ENCODE results near the gene ATRIP.
"Not testable (repeated sequence)": the region's sequence is repeated elsewhere in the genome, so short reads cannot be mapped to it uniquely, and the experiment has no call there.

Gene ATRIP

DNA sequence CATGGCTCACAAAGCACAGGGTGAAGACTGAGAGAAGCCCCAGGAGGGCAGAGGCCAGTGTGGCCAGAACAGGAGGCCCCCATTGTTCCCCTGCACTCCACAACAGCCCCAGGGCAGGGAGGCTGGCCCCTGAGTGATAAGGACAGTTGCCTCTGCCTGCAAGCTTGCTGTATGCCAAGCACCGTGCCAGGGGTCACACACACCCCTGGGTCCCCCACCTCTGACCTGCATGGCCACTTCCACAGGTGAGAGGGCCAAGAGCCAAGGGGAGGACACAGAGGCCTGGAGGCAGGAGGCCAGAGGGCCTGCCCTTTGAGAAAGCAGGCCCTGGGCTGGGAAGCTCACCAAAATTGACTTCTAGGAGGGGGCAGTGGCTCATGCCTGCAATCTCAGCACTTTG lies 23.7 kb downstream of the ATRIP start:
- no peak for DNase-seq

GRCh38 chr3:48472673-48472922 lies 26.1 kb downstream of the ATRIP start:
- DNase-seq: no peak

- peak; percentile 98 for DNase-seq
Measured at GRCh38 chr3:48472923-48473616, 26.5 kb downstream of the ATRIP start.

- no peak for DNase-seq
Measured at GRCh38 chr3:48473617-48473952, 27.0 kb downstream of the ATRIP start.

DNA sequence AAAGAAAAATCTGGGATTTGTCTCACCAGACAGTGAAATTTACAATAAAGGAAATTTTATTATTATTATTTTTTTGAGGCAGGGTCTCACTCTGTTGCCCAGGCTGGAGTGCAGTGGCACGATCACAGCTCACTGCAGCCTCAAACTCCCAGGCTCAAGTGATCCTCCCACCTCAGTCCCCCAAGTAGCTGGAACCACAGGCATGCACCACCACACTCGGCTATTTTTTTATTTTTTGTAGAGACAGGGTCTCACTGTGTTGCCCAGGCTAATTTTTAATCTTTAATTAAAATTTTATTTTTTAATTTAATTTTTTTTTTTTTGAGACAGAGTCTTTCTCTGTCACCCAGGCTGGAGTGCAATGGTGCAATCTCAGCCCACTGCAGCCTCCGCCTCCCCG lies 27.5 kb downstream of the ATRIP start:
- DNase-seq: not testable (repeated sequence)

GRCh38 chr3:48474619-48475018 lies 28.1 kb downstream of the ATRIP start:
- DNase-seq: no peak

DNA sequence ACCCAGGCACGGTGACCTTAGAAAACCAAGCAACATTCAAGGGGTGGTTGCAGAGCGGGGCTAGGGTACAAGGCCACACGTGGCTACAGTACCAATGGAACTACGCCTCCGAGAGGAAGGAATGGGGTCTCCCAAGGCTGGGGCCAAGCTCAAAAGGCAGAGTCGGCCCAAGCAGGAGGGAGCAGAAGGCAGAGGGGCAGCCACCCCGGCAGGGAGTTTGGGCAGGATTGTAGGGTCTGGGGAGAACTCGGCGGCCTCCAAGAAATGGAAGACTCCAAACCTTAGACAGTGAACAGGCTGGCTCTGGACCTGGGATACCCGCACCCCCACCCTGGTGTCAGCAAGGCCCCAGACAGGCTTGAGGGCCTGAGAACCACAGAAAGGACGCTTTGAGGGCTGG lies 28.7 kb downstream of the ATRIP start:
- DNase-seq: no peak

DNA sequence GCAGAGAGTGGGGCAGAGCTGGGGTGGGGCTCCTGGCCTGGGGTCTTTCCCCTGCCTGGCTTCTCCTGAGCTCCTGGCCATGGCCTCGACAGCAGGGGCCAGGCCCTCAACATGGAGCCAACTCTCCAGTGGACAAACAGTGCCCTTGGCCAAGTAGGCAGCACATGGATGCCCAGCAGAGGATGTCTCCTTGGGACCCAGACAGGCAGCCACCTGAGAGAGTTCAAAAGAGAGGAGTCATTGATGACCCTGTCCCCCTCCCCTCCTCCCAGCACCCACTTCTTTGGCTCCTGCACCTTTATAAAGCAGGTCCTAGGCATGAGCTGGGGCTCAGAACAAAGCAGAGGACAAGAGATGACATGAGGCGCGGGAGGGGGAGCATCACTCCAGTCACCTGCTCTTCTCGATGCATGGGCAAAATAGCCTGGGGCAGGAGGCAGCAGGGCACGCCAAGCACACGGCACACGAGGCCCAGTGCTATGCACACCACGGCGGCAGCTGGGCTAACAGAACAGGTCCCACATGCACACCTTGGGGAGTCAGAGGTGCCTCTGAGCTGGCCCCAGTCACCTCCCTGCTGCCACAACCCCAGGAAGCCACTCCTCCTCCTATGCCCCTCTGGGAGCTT lies 30.0 kb downstream of the ATRIP start:
- no peak for DNase-seq

- no peak for DNase-seq
Measured at GRCh38 chr3:48477959-48478520, 31.5 kb downstream of the ATRIP start.

GRCh38 chr3:48478626-48479555 lies 32.4 kb downstream of the ATRIP start:
- peak; percentile 71 for DNase-seq

DNA sequence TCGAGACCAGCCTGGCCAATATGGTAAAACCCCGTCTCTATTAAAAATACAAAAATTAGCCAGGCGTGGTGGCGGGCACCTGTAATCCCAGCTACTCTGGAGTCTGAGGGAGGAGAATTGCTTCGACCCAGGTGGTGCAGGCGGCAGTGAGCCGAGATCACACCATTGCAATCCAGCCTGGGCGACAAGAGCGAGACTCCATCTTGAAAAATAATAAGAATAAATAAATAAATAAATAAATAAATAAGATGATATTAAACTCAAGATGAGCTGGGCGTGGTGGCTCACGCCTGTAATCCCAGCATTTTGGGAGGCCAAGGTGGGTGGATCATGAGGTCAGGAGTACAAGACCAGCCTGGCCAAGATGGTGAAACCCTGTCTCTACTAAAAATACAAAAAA lies 34.4 kb downstream of the ATRIP start:
- not testable (repeated sequence) for DNase-seq

DNA sequence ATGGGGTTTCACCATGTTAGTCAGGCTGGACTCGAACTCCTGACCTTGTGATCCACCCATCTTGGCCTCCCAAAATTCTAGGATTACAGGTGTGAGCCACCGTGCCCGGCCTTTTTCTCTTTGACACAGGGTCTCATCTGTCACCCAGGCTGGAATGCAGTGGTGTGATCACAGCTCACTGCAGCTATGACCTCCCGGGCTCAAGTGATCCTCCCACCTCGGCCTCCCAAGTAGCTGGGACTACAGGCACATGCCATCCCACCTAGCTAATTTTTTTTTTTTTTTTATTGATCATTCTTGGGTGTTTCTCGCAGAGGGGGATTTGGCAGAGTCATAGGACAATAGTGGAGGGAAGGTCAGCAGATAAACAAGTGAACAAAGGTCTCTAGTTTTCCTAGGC lies 36.3 kb downstream of the ATRIP start:
- DNase-seq: not testable (repeated sequence)

GRCh38 chr3:48486952-48487351 lies 40.4 kb downstream of the ATRIP start:
- DNase-seq: no peak

- no peak for DNase-seq
Measured at GRCh38 chr3:48492461-48493202, 46.1 kb downstream of the ATRIP start.

- no peak for DNase-seq
Measured at GRCh38 chr3:48493203-48493501, 46.6 kb downstream of the ATRIP start.

- no peak for DNase-seq
Measured at GRCh38 chr3:48500656-48501055, 54.1 kb downstream of the ATRIP start.

DNA sequence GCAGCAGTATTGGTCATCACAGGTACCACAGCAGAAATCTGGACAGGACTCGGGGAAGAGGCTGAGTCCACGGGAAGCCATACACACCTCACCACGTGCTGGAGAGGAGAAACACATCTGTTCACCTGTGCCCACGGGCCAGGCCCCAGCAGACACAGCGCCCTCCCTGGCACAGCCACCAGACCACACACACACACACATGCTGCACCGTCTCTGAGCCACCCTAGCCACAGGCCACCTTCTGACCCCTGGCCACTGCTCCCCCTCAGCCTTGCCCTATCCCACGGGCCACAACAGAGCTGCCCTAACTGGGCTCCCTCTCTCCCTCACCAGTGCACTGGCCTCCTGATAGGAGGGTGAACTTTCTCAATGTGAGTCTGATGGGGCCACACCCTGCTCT lies 54.7 kb downstream of the ATRIP start:
- no peak for DNase-seq

- no peak for DNase-seq
Measured at GRCh38 chr3:48502121-48502520, 55.6 kb downstream of the ATRIP start.

DNA sequence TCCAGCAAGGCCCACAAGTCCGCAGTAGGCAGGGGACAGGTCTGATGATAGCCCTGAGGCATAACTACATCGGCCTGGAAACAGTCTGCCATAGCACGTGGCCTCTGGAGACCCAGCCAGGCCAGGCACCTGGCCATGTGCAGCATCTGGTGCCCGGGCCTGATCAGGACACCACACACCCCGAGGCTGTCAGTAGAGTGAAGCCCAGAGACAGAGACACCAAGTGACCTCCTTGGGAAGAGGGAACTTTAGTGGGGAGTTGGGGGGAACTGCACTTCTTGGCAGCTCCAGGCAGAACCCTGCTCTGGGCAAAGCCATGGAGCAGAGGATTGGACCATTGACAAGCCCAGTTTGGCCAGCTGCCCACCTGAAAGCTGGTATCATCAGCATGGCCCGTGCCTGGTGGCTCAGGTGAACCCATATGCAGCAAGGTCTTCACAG lies 56.2 kb downstream of the ATRIP start:
- no peak for DNase-seq

GRCh38 chr3:48503401-48504050 lies 57.0 kb downstream of the ATRIP start:
- no peak for DNase-seq

- peak; percentile 78 for DNase-seq
Measured at GRCh38 chr3:48504051-48504946, 57.8 kb downstream of the ATRIP start, which contains the start of gene SHISA5. TSS of gene SHISA5 (minus strand) at chr3:48504174. CDS start at chr3:48504094, 80 bp downstream.
